GM12874 (cell line): Measurements from ENCODE around the gene NAT9.

Experiments used
- CTCF ChIP-seq: IDR thresholded peaks from 2 replicates; pipeline ENCODE4 v1.5.1; 2011; ENCODE audit warnings: low read depth, mild to moderate bottlenecking, control low read depth, low read length, moderate library complexity; ENCODE audit not compliant: insufficient read depth

Gene NAT9

GRCh38 chr17:74764751-74765286 is 11.3 kb downstream of the NAT9 start:
- TF ChIP-seq CTCF, result no peak

DNA sequence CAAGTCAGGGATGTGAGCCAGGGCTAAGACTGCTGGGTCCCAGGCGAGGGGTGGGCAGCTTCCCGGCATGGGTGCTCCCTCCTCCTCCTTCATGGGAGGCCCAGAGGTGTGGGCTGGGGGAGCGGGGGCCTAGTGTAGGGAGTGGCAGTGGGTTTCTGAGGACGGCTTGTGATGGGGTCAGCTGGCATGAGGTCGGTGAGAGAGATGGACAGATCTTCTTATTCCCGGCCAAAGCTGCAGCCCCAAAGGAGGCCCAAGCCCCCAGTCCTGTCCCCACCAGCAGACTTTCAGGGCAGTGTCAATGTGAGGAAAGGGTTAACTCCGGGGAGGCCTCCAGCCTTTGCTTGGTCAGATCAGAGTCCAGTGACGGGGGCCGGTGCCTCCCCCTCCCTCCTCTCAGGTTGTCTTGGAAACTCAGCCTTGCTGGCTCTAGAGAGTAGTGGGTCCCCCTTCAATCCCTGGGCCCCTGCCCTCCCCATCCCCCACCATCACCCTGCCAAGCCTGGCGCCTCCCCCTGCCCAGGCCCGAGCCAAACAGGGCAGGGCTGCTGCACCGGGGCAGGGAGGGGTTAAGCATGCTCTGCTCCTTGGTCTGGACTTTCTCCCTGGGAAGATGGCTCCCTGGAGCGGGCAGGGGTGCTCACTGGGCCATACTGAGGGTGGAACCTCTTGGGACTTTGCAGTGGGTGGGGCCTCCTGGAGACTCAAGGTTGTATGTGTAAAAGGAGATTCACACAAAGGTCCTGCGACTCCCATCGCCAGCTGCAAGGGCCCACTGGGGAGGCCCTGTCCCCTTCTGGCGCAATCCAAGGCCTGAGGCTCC is 12.4 kb downstream of the NAT9 start:
- TF ChIP-seq CTCF, result no peak

- no peak for TF ChIP-seq CTCF
Measured at GRCh38 chr17:74761931-74762330, 14.2 kb downstream of the NAT9 start.

GRCh38 chr17:74761419-74761818 is 14.7 kb downstream of the NAT9 start:
- TF ChIP-seq CTCF, result no peak

GRCh38 chr17:74760404-74761105 is 15.6 kb downstream of the NAT9 start:
- no peak for TF ChIP-seq CTCF

GRCh38 chr17:74759941-74760340 is 16.2 kb downstream of the NAT9 start:
- no peak for TF ChIP-seq CTCF

GRCh38 chr17:74759243-74759801 is 16.8 kb downstream of the NAT9 start:
- TF ChIP-seq CTCF, result peak; percentile 42
